ENCODE results near the gene ILDR1.

Gene ILDR1

DNA sequence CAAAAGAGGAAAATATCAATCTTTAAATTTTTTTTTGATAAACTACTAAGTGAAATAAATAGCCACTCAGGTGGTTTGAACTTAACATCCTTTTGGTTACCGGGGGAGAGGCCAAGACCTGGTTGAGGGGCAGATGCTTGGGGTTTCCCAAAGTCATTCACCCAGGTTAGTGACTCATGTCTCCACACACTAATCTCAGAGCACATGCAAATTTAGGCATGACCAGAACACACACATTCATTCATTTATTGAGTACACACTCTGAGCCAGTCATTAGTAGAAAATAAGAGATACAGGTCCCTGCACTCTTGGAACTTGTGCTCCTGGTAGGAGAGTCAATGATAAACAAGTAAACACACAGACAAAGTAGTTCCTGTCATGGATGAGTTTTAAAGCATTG, 7.3 kb downstream of the ILDR1 start:
- DNase-seq, result peak; percentile 18

DNA sequence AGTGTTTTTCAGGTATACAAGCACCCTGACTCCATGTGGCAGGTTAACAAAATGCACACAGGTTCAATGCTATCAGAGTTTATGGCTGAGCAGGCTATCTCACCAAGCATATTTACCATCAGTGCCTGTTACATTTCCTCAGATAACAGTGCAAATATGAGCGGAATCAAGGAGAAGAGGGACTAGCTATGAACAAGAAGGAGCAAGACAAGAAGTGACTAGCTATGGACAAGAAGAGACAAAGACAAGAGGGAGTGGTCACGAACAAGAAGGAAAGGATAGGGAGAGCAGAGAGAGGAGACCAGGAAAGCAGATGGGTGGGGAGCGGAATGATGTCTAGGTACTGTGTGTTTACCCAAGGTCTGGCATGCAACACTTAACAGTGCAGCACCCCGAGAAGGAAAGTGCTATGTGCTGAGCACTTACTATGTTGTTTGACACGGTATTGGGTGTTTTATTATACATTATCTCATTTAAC, 8.6 kb downstream of the ILDR1 start:
- no peak for DNase-seq

DNA sequence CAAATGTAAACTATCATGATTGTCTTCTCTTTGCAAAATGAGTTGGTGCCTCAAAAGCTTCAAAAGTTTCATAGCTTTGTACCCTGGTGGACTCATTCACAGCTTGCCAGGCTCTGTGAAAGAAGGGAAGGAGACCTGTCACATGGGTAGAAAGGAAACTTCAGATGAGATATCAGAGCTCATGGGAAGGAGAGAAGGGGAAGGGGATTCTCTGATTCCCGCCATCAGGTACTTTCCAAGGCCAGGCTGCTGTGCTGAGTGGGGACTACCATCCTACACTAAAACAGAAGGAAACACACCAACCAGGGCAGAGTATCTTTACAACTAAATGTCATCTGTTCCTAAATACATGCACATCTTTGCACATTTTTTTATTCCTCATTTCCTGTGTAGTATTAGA, 9.2 kb downstream of the ILDR1 start:
- no peak for DNase-seq

DNA sequence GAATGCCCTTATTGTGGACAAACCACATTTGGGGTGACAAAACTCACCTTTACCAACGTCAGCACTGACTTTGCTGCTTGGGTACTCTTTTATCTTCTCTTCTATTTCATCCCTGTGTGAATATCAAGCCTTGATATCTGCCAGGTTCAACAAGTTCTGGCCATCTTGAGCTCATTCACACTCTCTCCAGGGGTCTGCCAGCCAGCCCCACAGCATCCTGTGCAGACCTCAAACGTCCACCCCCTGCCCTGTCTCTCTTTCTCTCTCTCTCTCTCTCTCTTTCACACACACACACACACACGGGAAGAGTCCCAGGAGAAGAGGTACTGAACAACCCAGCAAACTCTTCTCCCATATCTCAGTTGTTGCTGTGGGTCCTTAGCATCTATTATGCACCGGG, 10.7 kb downstream of the ILDR1 start:
- DNase-seq, result no peak

DNA sequence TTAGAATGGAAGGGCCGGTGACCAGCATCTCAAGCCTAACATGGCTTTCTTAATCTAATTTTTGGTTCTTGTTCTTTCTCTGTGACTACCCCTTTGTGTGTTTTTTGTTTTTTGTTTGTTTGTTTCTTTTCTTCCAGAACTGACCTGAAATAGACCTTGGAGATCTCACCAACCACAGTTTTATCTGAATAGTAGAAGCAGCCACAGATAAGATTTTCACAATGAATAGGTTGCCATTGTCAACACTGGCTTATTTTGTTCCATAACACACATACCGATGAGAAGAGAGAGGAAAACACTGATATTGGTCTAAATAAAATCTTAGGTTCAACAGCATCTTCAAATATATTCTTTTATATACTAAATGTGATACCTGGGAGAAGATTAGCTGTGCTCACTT, 11.5 kb downstream of the ILDR1 start:
- DNase-seq, result no peak

DNA sequence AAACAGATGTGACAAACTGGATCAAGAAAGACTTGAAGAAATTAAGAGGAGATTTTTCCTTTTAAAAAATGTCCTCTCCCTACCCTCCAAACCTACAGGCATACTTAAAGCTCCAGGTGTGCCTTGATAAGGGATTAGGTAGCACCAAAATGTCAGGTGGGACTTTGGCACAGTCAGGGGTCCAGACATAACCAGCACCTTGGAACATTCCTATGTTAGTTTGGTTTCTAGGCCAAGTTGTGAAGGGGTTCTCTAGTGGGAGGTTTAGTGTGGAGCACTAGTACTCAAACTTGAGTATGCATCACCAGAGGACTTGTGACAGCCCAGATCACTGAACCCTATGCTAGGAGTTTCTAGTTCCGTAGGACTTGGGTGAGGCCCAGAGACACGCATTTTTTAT, 13.9 kb downstream of the ILDR1 start:
- no peak for DNase-seq

DNA sequence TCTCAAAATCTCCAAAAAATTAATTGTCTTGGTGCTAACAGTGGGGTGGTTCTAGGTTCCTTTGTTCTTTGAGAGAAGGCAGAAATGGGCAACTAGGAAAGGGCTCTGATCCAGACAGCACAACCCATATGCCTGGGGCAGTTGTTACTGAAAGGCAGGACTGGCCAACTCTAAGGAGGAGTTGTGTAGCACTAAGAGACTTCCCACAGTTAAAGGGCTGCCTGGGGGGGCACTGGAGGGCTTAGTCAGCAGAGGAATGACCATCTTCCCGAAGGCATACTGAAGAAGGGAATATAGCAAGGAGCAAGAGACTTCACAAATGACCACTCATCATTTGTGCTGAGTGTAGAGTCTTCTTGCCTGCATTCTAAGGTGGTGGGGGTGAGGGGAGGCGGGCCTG, 15.8 kb downstream of the ILDR1 start:
- no peak for DNase-seq

DNA sequence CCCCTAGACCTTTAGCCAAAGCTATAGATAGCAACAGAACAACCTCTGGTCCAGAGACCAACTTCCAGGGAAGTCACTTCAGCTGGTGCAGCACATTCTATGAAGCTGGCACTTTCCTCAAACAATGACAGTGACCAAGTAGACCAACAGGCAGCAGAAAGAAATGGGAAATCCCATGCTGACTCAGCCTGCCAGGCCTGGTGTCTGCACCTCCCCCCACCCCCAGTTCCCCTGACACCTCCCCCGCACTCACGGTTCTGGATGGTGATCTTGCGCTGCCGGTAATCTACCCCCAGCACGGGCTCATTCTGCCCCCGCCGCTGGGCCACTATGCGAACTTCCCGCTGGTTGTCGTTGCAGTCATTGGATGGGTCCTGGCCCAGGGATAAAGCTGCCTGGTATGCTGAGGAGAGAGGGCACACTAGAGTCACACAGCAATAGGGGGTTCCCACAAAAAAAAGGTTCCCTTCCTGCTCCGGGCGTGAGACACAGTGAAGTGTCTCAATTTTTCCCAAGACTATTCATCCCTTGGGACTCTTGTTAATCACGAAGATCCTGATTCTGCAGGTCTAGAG, 17.0 kb downstream of the ILDR1 start:
- DNase-seq, result no peak

- DNase-seq, result no peak
Observed at GRCh38 chr3:122004107-122004506, 17.9 kb downstream of the ILDR1 start.

DNA sequence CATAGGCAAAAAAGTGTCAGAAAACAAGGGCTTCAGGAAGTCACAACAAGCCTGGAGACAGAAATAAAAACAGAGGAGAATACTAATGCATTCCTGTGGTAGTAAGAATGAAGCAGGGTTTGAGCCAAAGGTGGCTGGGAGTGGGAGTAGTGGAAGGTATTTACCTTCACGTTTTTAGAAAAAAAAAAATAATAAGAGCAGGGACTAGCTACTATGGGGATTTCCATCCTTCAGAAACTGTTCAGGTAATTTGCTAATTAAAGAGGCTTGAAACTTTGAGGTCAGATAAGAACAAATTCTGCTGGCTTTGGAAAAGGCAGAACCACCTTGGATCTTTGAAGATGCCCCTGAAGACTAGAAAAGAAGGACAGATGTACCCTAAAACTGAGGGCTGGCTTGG, 18.4 kb downstream of the ILDR1 start:
- DNase-seq, result no peak

DNA sequence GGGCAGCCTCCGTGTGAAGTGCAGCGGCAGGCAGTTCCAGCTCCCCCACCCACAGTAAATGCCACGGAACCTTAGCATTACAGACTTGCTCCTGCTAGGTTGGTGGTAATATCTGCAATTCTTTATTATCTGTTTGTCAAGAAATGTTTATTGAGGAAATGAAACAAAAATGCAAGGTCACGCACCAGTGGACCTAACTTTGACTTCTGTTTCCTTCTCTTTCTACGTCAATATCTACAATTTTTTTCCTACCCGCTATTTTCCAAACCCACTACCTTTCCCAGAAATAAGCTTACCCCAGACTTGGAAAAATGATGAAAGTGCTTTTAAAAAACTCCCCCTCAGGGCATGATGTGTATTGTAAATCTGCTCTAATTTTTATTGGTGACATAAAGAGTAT, 18.9 kb downstream of the ILDR1 start:
- no peak for DNase-seq

- no peak for DNase-seq
Observed at GRCh38 chr3:122002611-122003010, 19.4 kb downstream of the ILDR1 start.

- DNase-seq, result no peak
Observed at GRCh38 chr3:122001892-122002291, 20.2 kb downstream of the ILDR1 start.

DNA sequence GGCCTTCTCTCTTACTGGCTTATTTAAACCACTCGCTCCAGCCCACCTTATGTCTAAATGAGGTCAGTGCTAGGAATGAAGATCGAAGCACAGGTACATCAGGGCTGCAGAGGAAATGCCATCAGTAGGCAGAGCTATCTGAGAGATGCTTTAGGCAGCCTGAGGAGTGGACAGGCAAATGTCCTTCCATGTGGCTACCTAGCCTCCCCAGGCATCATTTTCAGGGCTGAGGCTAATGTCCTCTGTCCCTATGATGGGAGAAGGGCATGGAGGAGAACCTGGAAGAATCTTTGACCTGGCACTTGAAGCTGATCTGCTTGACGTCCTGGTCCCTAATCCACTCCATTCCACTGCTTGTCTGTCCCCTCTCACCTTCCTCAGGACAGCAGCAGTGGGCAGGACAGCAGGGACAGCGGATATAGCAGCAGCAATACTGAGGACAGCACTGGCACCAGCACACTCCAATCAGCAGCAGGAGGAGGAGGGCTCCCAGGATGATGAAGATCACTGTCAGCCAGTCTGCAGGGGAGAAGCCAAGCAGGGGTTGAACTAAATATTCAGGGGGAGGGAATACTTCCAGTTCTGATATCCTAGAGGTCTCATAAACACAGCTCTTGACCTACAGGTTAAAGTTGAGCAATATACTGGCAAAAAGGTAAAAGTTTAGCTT, 21.0 kb downstream of the ILDR1 start:
- DNase-seq, result no peak

GRCh38 chr3:121999931-122000330, 22.1 kb downstream of the ILDR1 start:
- no peak for DNase-seq

DNA sequence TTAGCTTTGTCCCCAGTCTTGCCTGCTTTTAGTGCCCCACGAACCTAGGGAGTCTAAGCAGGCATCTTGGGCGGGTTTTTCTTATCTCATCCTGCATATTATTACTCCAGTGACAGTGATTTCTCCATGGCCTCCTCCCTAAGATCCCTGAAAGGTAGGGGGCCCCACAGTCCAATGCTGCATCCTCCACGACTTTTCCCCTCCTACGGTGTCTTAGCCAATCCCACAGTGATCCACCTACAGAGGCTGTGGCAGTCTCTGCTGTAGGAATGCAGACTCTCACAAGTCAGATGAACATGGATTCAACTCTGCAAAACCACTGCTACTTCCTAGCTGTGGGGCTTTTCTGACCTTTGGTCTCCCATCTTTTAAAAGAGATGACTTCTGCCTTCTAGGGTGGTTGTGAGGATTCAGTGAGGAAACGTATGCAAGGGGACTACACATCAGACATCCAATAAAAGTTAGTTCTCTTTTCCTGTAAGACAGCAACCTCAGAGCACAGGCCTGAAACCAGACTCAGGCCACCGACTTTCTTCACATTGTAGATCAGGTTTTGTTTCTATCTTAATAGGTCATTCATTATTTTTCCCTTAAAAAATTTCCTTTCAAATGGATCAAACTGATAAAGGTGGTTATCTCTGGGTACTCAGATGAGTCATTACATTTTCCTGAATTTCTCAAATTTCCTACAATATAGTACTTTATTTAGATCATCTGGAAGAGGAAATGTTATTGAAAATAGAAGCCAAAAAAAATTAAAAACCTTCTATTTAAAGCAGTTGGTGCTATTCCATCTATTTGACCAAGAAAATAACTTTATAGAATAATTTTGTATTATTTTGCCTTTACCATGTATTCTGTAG, 23.2 kb downstream of the ILDR1 start:
- no peak for DNase-seq

DNA sequence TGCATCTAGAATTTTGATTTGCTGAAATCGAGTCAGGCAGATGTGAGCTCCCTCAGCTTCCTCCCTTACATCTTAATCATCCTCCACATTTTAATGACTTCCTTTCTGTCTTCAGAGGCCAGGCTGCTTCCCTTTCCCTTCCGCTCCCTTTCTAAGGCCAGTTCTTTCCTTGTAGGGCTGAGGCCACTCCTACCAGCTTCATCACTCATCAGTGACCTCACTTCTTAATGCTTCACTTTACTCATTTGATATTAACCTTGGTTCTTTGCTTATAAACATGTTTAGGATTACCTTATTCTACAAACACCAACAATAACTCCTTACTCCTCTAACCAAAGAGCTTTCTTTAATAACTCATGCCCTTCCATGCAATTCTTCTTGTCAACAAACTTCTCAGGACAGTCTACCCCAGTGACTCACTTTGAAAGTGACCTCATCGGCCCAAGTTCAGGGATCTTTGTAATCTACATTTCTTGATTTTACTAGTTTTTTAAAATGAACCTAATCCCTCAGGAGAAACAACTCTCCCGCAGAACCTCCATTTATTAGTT, 23.9 kb downstream of the ILDR1 start:
- no peak for DNase-seq

DNA sequence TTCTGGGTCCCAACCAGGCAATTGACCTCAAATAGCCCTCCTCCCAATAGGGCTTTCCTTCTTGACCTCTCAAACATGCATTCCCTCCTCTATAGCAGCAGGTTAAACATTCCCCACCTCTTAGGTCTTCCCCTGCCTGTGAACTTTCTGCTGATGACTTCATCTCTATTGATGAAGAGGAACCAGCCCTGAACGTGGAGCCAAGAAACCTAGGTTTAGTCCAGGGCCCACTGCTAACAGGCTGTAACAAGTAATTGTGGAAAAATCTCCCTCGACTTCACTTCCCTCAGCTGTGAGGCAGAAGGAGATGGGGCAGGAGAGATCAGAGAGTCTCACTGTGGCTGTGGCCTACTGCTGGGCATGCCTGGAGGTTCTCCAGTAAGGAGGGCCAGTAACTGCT, 24.7 kb downstream of the ILDR1 start:
- no peak for DNase-seq

- DNase-seq, result no peak
Observed at GRCh38 chr3:121996441-121996840, 25.6 kb downstream of the ILDR1 start.

GRCh38 chr3:121995161-121996137, 26.6 kb downstream of the ILDR1 start:
- peak; percentile 30 for DNase-seq

DNA sequence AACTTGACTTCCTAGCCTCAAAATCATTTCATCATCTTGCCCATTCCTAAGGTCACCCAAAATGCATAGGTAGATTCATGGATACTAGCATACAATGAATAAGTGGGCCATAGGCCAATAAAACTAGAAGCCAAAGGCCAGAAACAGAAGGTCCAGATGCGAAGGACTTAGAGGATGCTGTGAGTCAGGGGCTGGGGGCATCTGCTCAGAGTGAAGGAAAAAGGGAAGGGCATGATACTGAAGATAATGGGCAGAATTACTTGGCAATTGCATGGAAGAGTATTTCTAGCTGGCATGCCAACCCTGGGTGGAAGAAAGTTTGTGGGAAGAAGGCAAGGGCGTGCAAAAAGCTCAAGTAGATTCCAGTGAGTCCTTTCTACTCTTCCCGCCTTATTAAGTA, 27.5 kb downstream of the ILDR1 start:
- DNase-seq, result no peak
